Measurements from ENCODE around the gene HACD2. TPM values are rescaled to one million over a fixed set of nuclear protein-coding genes. Genes with fewer than 3 reads are reported as not detected.

HACD2 gene
- polyA plus RNA-seq, 1 of the 3 experiments (the other 2 are of a cell fraction): 13.8 TPM

- Histone ChIP-seq H3K9me2 (no peaks in the 10 kb centered on the region), H3K9ac (no peak overlapping the region), H3F3A (replicated peaks; ENCODE audit: insufficient read depth) (no peaks in the 10 kb centered on the region), H3K4me2 (no peak overlapping the region), H3K27ac (ENCODE audit: low read depth in 2 of 2, low read length in 1 of 2) (no peak overlapping the region), H2AFZ (ENCODE audit: low read depth) (no peak overlapping the region), H3K9me3 (no peaks in the 10 kb centered on the region), H4K20me1 (ENCODE audit: insufficient read depth) (no peaks in the 10 kb centered on the region), H3K27me3 (ENCODE audit: insufficient read depth) (no peaks in the 10 kb centered on the region), H3K79me2 (ENCODE audit: insufficient read depth) (no peaks in the 10 kb centered on the region), H3K4me1 (ENCODE audit: control insufficient read depth in 1 of 2, insufficient read depth in 2 of 2, low read depth in 1 of 2, low read length in 1 of 2) (no peaks in the 10 kb centered on the region), H3K4me3 (ENCODE audit: low read depth in 2 of 2, low read length in 1 of 2) (no peak overlapping the region), H3K36me3 (replicated peaks in 1 of 2; ENCODE audit: control insufficient read depth in 1 of 2, insufficient read depth in 2 of 2, low read length in 1 of 2) (peaks cover 0 to 6% of the 10 kb centered on the region in 2 experiments)
- no peak for TF ChIP-seq JUND (IDR thresholded peaks at IDR 0.05)
- DNase-seq: no peak
- CTCF ChIA-PET: interaction anchor here (13.4 kb wide), 1 partner anchor 155 kb away, joined by 275 read pairs; no protein-coding TSS in a partner anchor
- WGBS (ENCODE audit: low lambda C conversion rate): 84% methylated on average over 7 of the region's 7 CpGs
- POLR2A ChIA-PET: no interaction called here
Observed at GRCh38 chr3:123486460-123486859, 98.4 kb downstream of the HACD2 start.

DNA sequence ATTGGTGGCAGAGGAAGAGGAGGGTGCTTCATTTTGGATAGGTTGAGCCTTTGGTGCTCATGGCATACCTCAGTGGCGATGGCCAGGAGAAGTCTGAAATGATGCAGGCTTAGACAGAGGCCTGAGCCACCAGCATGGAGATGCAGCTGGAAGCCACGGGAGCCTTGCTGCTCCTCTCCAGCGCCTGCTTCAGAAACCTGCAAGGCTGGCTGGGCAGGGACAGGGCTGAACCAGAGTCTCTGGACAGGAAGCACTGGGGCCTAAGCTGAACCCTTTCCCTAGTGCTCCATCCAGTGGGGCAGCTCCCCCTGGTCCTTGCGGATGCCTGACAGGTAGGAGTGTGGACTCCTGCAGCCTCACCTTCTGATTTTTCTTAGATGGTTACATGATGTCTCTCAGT is 99.3 kb downstream of the HACD2 start:
- H3K9me3 ChIP-seq: no peaks in the 10 kb centered on the region
- no peak overlapping the region for H3K4me3 ChIP-seq (ENCODE audit: low read depth in 2 of 2, low read length in 1 of 2)
- H3K36me3 ChIP-seq (replicated peaks in 1 of 2; ENCODE audit: control insufficient read depth in 1 of 2, insufficient read depth in 2 of 2, low read length in 1 of 2): peaks cover 0 to 6% of the 10 kb centered on the region in 2 experiments
- WGBS (ENCODE audit: low lambda C conversion rate): 92% methylated on average over 4 of the region's 4 CpGs
- H3K79me2 ChIP-seq (ENCODE audit: insufficient read depth): no peaks in the 10 kb centered on the region
- CTCF ChIA-PET: interaction anchor here (0.6 to 13.4 kb wide), 3 partner anchors 10 to 545 kb away, joined by 3 to 275 read pairs (median 10); no protein-coding TSS in a partner anchor
- no peak for DNase-seq
- H4K20me1 ChIP-seq (ENCODE audit: insufficient read depth): no peaks in the 10 kb centered on the region
- no peaks in the 10 kb centered on the region for H3F3A ChIP-seq (replicated peaks; ENCODE audit: insufficient read depth)
- H3K27me3 ChIP-seq (ENCODE audit: insufficient read depth): 0 out of 2 replicates have a peak, but pooled peaks cover 3% of the 10 kb centered on the region
- no peak overlapping the region for H2AFZ ChIP-seq (ENCODE audit: low read depth)
- no peak overlapping the region for H3K27ac ChIP-seq (ENCODE audit: low read depth in 2 of 2, low read length in 1 of 2)
- no peaks in the 10 kb centered on the region for H3K9me2 ChIP-seq
- no peak for TF ChIP-seq FOXM1 (IDR thresholded peaks at IDR 0.05; ENCODE audit: low read depth)
- no peak for TF ChIP-seq NRF1 (IDR thresholded peaks at IDR 0.05; ENCODE audit: low read depth, low read length)
- TF ChIP-seq POLR2AphosphoS5 (IDR thresholded peaks at IDR 0.05; ENCODE audit: low read depth, low read length): no peak
- TF ChIP-seq RXRA (IDR thresholded peaks at IDR 0.05; ENCODE audit: borderline replicate concordance, low read depth): no peak
- TF ChIP-seq MAX (IDR thresholded peaks at IDR 0.05; ENCODE audit: low read depth): no peak
- TF ChIP-seq CHD2 (IDR thresholded peaks at IDR 0.05; ENCODE audit: low read length, partially characterized antibody): no peak
- no peak for TF ChIP-seq GATA2 (CRISPR knock-in tag; IDR thresholded peaks at IDR 0.05)
- no peak for TF ChIP-seq YY1 (IDR thresholded peaks at IDR 0.05; ENCODE audit: low read depth)
- TF ChIP-seq, protein P1, sequence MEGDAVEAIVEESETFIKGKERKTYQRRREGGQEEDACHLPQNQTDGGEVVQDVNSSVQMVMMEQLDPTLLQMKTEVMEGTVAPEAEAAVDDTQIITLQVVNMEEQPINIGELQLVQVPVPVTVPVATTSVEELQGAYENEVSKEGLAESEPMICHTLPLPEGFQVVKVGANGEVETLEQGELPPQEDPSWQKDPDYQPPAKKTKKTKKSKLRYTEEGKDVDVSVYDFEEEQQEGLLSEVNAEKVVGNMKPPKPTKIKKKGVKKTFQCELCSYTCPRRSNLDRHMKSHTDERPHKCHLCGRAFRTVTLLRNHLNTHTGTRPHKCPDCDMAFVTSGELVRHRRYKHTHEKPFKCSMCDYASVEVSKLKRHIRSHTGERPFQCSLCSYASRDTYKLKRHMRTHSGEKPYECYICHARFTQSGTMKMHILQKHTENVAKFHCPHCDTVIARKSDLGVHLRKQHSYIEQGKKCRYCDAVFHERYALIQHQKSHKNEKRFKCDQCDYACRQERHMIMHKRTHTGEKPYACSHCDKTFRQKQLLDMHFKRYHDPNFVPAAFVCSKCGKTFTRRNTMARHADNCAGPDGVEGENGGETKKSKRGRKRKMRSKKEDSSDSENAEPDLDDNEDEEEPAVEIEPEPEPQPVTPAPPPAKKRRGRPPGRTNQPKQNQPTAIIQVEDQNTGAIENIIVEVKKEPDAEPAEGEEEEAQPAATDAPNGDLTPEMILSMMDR (IDR thresholded peaks at IDR 0.05): no peak
- no peak for TF ChIP-seq MXI1 (IDR thresholded peaks at IDR 0.05; ENCODE audit: low read depth, low read length)
- TF ChIP-seq, protein P2, sequence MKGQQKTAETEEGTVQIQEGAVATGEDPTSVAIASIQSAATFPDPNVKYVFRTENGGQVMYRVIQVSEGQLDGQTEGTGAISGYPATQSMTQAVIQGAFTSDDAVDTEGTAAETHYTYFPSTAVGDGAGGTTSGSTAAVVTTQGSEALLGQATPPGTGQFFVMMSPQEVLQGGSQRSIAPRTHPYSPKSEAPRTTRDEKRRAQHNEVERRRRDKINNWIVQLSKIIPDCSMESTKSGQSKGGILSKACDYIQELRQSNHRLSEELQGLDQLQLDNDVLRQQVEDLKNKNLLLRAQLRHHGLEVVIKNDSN (IDR thresholded peaks at IDR 0.05; ENCODE audit: borderline replicate concordance, low read depth): no peak
- no peak for TF ChIP-seq PBX3 (IDR thresholded peaks at IDR 0.05)
- TF ChIP-seq RCOR1 (IDR thresholded peaks at IDR 0.05; ENCODE audit: low read length): no peak
- TF ChIP-seq NFIC (IDR thresholded peaks at IDR 0.05; ENCODE audit: borderline replicate concordance): no peak
- no peak for TF ChIP-seq SMC3 (IDR thresholded peaks at IDR 0.05; ENCODE audit: low read depth, low read length)
- TF ChIP-seq, protein P3, sequence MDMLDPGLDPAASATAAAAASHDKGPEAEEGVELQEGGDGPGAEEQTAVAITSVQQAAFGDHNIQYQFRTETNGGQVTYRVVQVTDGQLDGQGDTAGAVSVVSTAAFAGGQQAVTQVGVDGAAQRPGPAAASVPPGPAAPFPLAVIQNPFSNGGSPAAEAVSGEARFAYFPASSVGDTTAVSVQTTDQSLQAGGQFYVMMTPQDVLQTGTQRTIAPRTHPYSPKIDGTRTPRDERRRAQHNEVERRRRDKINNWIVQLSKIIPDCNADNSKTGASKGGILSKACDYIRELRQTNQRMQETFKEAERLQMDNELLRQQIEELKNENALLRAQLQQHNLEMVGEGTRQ (IDR thresholded peaks at IDR 0.05; ENCODE audit: borderline replicate concordance, low read depth, low read length): no peak
- H3K4me2 ChIP-seq: no peak overlapping the region
- POLR2A ChIA-PET: no interaction called here
- H3K4me1 ChIP-seq (ENCODE audit: control insufficient read depth in 1 of 2, insufficient read depth in 2 of 2, low read depth in 1 of 2, low read length in 1 of 2): no peaks in the 10 kb centered on the region
- H3K9ac ChIP-seq: no peak overlapping the region

All from SK-N-SH (cell line).